Suppressor macrophage treated with lipopolysaccharide for 4 hours (primary cell): Measurements from ENCODE around the gene CHKA.

ENCODE experiments used
- DNase-seq: peaks from one replicate; pipeline ENCODE4 v3.0.0-alpha.2; 2020

Gene CHKA

DNA sequence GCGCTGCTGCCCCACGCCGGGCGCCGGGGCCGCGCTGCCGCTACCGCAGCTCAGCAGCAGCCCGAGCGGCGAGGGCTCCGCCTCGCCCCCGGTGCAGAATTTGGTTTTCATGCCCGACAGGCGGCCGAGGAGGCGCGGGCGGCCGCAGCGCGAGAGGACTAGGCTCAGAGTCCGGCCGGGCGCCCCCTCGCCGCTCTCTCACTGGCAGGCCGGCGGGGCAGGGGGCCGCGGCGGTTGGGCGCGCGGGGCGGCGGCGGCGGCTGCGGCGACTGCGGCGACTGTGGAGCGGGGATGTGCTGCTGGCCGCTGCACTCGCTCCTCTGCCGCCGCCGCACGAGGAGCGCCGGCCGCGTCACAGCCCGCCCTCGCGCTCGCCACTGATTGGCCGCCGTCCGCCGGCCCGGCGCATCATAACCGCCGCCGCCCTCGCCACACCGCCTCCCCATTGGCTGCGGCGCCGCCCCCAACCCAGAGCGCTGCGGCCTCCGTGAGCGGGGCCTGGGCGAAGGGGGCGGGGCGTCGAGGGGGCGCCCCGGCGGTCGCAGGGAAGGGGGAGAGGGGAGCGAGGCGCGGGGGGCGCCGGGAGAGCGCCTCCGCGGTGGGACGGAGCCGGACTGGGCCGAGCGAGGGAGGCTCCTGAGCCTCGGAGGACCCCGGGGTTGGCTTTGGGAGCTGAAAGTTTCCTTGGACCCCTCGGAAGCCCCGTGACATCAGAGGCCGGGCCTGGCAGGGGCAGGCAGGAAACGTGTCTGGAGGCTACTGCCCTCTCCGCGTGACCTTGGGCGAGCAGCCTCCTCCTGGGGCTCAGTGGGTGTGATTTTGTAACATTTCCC lies at the start of gene CHKA:
Gene CHKA, minus strand, starts transcription at position 322 of the 833 bp plus-strand sequence. Its CDS starts 211 bp downstream, at position 111.
- peak; percentile 98 for DNase-seq

- no peak for DNase-seq
These were observed 48.3 kb upstream of the CHKA start for GRCh38 chr11:68169442-68169841.

DNA sequence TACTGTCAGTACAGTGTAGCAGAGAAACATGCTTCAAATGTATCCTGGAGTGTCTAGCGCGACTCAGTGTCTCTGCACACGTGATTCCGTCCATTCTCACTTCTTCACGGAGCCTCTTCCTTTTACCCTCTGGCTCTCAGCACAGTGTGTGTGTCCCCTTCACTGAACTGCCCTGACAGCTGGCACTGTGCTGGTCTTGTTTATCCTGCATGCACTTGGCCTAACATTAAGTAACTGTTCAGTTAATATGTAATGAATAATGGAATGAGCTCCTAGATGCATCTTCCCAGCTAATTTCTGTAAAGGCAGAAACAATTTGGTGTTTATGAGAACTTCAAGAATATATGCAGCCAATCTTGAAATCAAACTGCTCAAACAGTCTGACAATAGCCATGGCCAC lies 47.5 kb upstream of the CHKA start:
- no peak for DNase-seq

DNA sequence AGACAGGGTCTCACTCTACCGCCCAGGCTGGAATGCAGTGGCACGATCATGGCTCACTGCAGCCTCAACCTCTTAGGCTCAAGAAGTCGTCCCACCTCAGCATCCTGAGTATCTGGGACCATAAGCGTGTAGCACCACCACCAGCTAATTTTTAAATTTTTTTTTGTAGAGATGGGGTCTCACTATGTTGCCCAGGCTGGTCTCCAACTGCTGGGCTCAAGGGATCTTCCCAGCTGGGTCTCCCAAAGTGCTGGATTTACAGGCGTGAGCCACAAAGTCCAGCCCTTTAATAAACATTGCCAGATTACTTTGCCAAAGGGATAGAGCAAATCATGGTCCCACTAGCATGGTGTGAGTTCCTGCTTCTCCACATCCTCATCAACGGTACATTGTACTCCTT lies 46.3 kb upstream of the CHKA start:
- no peak for DNase-seq

DNA sequence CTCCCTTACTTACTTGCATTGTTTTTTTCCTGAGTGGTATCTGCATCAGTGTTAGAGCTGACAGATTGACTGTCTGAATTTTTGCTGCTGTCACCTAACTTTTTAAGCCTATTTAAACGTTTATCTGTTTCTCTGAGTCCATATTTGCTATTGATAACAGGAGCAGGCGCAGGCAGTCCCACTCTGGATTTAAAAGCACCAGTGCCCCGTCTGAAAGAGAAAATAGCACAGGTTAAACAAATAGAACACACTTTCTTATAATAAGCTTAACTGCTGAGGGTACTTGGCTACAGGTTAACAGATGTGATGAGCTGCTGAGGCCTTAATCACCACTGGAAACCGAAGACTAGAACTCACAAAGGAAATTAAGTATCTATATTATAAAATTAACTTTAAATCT lies 45.8 kb upstream of the CHKA start:
- DNase-seq: no peak

DNA sequence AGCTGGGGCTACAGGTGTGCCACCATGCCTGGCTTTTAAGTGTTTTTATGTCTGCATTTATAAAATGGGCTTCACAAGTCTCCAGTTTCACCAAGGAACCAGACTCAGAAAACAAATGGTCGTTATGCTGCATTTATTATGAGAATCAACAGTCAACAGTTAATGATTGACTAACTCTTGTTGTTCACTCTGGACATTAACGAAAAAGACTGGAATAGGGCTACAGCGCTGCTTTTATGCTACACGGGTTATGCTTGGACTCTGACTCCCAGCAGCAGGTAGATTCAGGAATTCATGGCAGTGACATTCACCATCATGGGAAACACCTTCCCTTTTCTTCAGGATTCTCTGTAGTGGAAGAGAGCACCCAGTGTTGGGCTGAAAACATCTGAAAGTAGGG lies 44.4 kb upstream of the CHKA start:
- no peak for DNase-seq

DNA sequence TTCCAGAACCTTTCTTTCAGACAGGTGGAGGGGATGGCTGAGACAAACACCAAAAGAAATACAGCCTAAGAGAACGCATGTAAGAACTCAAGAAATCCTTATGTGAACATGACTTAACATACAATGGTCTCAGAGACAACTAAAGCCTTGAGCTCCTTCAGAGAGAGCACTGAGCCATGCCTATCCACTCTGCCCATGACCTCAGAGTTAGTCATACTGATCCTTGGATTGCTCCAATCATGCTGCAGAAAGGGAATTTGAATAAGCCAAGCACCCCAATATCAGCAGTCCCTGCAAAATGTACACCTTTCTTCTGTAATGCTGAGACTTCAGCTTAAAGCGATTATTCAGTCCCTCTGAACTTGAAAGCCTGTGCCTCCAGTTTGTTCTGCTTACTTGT lies 43.2 kb upstream of the CHKA start:
- no peak for DNase-seq

DNA sequence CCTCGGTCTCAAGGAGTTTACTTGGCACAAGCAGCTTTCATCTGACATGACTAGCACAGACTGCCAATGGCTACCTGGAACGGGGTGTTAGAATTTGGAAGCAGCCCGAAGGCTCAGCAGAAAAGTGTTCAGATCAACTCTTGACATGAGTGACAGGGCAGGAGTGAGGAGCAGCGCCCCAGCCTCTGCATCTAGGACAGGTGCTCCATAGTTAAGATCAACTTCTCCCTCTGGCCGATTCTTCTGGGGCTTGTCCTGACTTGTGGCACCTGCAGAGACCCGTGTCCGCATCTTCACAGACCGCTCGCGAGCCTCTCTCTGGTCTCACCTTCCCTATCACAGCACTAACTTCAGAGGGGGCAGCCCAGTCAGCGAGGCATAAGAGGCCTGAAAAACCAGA lies 42.5 kb upstream of the CHKA start:
- no peak for DNase-seq

DNA sequence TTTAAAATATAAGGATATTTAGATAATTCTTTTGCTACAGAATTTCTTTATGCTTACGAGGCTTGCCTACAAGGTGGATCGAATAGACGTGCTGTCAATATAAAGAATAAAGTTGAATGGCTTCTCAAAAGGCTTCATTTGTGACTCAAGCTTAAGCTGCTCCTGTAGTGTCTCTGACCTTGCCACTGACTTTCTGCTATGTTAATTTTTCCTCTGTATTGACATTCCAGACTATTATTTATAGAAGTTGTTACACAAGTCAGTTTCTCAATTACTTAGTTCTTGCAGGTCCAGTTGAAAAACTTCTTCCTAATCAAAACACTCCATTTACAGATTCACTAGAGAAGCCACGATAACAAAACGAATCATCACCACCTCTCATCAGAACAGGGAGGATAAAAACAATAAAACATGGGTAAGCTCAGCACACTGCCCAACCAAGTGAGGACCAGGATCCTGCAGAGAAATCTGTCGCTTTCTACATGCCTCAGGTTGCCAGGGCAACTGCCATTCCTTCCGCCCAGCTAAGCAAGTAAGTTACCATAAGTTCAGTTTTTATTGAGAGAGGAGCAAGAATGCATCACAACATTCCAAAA lies 39.0 kb upstream of the CHKA start:
- no peak for DNase-seq

DNA sequence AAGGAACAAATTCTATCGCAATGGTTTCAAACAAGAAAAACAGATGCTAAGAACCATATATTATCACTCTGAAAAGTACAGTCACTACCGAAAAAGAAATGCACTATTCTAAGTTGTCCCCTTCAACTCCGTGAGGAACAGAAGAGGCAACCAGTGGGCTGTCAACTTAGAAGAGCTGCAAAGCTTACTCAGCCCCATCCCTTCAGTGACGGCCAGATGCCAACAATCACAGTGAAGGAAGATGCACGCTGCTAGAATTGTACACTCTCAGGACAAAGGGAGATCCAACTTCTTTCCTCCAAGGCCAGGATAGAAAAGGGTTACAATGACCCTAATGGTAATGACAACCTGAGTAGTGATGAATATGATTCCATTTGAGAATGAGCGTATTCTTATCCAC lies 38.5 kb upstream of the CHKA start:
- DNase-seq: no peak

- DNase-seq: no peak
These were observed 38.0 kb upstream of the CHKA start for GRCh38 chr11:68159161-68159560.

GRCh38 chr11:68158580-68158979 lies 37.4 kb upstream of the CHKA start:
- no peak for DNase-seq

DNA sequence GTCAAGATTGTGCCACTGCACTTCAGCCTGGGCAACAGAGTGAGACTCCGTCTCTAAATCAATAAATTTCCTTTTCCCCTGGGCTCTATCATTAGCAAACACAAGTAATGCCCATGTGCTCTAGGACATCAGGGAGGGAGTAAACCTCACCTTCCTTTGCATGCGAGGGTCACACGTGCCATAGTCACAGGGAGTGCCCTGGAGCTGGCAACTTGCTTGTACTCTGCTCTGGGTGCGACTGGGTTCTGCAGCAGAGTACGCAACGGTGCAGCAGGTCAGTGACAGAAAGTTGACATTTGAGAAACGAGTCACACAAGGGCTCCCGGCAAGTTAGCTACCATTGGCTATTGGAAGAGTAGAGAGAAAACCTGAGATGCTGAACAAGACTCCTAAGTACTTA lies 32.6 kb upstream of the CHKA start:
- no peak for DNase-seq

DNA sequence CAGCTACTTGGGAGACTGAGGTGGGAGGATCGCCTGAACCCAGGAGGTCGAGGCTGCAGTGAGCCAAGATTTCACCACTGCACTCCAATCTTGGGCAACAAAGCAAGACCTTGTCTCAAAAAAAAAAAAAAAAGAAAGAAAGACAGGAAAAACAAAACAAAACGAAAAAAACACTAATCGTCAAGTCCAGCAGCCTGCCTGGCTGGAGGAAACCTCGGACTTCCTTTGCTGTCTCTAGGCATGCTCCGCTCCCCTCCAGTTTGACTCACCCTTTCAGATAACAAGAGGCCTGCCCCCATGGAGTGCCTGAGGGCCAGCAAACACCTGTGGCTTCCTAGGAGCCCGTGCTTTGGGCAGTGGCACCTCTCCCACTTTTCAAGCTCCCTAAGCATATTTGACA lies 28.8 kb upstream of the CHKA start:
- no peak for DNase-seq

DNA sequence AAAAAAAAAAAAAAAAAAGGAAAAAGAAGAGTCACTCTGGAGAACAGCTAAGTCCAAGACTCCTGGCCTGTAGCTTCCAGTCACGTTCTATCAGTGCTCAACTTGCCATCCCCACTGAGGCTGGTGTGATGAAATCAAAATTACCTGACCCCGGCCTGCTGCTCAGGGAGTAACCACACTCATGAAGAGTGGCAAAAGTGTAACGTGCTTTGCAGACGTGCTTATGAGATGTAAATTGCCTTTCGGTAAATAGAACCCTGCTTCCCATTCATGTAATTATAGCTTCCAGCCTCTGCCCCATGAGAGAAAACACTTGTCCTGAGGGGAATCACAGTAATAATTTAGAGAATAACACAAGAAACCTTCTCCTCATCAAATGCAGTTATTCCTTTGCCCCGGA lies 28.2 kb upstream of the CHKA start:
- no peak for DNase-seq

- no peak for DNase-seq
These were observed 27.7 kb upstream of the CHKA start for GRCh38 chr11:68148879-68149278.

GRCh38 chr11:68148071-68148805 lies 27.1 kb upstream of the CHKA start:
- DNase-seq: no peak

GRCh38 chr11:68146704-68147474 lies 25.7 kb upstream of the CHKA start:
- DNase-seq: peak; percentile 16

DNA sequence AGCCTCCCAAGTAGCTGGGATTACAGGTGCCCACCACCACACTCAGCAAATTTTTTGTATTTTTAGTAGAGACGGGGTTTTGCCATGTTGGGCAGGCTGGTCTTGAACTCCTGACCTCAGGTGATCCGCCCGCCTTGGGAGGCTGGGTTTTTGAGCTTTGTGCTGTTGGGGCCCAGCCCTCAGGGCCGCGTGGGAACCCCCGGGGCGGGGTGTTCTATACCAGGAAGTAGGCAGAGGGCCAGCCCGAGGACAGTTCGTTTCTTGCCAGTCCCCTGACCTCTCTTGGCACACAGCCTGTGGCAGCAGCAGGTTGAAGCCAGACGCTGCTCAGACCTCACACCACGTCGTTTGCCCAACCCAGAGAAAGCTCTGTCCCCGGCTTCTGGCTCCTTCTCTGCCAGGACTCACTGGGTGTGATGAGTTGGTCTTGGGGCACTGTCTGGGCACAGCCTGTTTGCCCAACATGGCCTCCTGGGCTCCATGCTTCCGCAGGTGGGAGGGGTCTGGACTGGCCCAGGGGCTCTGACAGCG lies 24.9 kb upstream of the CHKA start:
- DNase-seq: peak; percentile 72

DNA sequence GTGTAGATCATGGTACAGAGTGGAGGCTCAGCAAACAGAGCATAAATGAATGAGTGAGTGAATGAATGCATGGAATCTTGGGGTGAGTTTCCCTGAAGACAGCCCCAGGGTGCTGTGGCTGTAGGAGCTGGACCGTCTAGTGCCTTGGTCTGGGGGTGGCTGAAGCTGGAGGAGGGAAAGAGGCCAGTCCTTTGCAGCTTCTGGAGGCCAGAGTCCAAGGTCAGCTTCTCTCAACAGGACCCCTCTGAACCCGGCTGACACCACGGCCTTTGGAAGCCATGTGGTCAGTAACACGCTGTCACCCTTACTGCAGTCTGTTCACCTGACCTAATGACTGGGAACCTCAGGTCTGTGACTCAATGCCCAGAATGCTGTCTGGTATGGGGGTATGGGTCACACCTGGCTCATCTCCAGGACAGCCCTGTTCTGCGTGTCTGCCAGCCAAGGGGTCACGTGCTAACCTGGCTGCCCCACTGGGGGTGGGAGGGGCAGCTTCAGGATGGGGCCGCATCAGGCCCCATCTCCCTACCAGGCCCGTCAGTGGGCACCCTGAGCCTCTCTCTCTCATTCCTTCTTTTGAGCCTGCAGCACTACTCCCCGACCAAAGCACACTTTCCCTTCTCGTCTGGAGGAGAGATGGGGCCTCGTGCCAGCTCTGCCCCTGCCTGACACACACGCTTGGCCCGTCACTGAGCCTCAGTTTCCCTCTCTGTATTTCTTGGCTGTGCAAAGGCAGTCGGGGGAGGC lies 24.1 kb upstream of the CHKA start:
- DNase-seq: no peak

DNA sequence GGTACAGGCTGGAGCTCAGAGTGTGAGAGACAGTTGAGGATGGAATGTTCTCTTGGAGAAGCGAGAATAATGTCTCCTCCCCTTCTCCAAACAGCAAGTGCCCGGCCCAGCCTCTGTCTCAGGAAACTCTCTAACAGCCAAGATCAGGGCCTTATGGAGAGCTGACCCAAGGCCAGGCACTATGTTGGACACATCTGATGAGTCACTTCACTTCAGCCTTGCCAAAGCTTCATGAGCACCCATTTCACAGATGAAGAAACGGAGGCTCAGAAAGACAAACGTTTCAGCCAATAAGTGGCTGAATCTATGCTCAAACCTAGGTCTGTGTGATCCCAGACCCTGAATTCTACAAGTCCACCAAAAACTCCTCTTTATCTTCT lies 22.1 kb upstream of the CHKA start:
- no peak for DNase-seq
